GM18511 (cell line): ENCODE data around the gene PDS5A.
"Not testable (repeated sequence)": the region's sequence is repeated elsewhere in the genome, so short reads cannot be mapped to it uniquely, and the experiment has no call there.

Source experiments
- ATAC-seq: cut with Tn5 transposase; IDR thresholded peaks from one replicate; pipeline ENCODE4 v1.9.1; 2021; ENCODE audit warnings: mild to moderate bottlenecking, moderate library complexity; ENCODE audit not compliant: unreplicated experiment

PDS5A gene

DNA sequence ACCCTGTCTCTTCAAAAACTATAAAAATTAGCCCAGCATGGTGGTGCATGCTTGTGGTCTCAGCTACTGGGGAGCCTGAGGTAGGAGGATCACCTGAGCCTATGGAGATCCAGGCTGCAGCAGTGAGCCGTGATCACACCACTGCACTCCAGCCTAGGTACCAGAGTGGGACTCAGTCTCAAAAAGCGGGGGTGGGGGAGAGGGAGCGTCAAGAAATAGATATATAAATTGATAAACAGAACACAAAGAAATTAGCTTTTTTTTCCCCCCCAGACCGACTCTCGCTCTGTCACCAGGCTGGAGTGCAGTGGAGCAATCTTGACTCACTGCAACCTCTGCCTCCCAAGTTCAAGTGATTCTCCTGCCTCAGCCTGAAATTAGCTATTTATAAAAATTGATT is 14.1 kb downstream of the PDS5A start:
- ATAC-seq, result no peak

DNA sequence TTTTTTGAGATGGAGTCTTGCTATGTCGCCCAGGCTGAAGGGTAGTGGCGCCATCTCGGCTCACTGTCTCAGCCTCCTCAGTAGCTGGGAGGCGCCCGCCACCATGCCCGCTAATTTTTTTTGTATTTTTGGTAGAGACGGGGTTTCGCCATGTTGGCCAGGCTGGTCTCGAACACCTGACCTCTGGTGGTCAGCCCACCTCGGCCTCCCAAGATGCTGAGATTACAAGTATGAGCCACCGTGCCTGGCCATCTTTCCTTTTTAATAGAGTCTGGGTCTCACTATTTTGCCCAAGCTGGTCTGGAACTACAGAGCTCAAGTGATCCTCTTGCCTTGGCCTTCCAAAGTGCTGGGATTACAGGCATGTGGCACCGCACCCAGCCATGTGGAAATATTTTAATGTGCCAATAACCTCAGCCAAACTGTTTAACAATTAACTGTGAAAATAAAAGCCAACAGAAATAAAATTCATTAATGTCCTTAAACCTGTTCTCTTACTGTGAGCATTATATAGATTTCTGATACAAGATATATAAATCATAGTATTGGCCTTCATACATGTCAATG is 16.3 kb downstream of the PDS5A start:
- no peak for ATAC-seq

DNA sequence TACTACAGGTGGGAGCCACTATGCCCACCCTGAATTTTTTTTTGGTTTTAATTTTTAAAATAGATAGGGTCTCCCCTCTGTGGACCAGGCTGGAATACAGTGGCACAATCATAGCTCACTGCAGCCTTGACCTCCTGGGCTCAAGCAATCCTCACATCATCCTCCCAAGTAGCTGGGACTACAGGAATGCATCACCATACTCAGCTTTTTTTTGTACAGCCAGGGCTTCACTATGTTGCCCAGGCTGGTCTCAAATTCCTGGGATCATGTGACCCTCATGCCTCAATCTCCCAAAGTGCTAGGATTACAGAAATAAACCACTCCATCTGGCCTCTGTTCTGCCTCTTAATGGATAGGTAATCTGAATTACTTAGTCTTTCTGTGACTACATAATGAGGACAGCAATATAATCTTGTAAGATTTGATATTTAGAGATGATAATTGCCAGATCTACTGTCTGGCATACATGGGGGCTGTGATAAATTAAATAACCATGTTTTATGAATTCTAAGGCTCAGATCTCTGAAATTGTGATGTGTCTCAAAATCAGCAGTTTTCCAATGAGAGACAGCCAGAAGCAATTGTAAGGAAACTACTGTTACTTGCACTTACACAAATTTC is 26.7 kb downstream of the PDS5A start:
- ATAC-seq, result no peak

DNA sequence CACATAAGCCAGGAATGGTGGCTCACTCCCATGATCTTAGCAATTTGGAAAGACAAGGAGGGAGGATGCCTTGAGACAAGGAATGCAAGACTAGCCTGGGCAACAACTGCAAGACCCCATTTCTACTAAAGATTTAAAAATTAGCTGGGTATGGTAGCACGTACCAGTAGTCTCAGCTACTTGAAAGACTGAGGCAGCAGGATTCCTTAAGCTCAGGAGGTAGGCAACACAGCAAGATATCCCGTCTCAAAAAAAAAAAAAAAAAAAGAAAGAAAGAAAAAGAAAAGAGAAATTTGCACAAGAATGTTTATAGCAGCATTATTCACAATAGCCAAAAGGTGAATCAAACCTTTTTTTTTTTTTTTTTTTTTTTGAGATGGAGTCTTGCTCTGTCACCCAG is 29.7 kb downstream of the PDS5A start:
- ATAC-seq, result no peak

DNA sequence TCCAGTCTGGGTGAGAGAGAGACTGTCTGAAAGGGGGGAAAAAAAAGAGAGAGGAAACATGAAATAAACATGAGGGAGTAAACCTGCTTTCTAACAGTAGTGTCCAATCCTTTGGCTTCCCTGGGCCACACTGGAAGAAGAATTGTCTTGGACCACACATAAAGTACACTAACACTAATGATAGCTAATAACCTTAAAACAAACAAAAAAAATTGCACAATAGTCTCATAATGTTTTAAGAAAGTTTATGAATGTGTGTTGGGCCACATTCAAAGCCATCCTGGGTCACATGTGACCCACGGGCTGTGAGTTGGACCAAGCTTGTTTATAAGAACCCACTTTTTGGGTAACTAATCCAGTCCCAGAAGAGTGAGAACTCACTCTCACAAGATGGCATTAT is 30.3 kb downstream of the PDS5A start:
- no peak for ATAC-seq

DNA sequence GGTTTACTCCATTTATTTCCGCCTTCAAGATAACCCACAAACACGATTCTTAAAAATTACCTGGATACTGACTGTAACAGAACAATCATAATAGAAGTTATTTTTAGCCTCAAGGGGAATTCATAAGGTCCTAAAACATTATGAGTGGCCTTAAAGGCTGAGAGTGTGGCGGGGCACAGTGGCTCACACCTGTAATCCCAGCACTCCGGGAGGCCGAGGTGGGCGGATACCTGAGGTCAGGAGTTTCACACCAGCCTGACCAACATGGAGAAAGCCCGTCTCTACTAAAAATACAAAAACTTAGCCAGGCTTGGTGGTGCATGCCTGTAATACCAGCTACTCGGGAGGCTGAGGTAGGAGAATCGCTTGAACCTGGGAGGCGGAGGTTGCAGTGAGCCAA is 33.5 kb downstream of the PDS5A start:
- ATAC-seq, result not testable (repeated sequence)

DNA sequence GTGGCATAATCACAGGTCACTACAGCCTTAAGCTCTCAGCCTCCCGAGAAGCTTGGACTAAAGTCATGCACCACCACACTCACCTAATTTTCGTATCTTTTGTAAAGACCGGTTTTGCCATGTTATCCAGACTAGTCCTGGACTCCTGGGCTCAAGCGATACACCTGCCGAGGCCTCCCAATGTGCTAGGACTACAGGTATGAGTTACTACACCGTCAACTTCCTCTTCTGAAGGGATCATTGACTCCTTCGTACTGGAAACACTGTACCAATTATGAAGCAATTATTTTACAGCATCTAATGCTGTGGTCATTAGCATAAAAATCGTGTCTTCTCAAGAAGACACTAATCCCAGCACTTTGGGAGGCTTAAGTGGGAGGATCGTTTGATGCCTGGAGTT is 35.2 kb downstream of the PDS5A start:
- peak; percentile 42 for ATAC-seq

DNA sequence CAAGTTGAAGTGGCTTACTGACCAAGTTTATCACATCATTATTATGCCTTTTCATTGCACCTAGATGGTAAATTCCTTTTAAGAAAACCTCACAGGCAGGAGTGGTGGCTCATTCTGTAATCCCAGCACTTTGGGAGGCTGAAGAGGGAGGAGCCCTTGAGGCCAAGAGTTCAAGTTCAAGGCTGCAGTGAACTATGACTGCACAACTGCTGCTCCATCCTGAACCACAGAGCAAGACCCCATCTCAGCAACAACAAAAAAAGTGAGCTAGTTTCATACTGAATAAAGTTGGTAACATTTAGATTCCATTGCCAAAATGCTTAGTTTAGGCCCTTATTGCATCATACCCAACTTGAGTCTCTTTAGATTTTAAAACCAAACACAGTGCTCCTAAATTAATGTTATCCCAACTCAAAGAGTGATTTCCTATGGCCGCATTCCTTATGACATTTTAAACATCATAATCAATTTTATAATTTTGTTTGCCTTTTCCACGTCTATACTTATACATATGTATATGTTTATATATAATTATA is 36.0 kb downstream of the PDS5A start:
- ATAC-seq, result no peak

DNA sequence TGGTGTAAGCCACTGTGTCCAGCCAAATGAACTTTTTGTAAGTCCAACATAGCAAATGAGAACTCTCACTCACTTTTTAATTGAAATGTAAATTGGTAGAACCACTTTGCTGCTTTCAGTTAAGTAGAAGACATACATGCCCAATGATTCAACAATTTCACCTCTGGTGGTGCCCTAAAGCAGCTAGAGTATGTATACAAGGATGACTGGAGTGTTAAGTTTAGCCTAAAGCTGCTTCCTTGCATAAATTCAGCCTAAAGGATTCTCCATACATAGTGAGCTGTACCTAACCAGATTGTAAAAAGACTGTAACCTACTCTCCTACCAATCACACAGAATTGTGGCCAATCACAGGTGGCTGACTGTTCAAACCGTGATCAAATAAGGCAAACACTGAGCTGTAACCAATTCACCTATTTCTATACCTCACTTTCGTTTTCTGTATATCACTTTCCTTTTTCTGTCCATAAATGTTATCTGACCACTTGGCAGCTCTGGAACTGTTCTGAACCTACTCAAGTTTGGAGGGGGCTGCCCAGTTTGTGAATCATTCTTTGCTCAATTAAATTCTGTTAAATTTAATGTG is 39.9 kb downstream of the PDS5A start:
- ATAC-seq, result peak; percentile 63

DNA sequence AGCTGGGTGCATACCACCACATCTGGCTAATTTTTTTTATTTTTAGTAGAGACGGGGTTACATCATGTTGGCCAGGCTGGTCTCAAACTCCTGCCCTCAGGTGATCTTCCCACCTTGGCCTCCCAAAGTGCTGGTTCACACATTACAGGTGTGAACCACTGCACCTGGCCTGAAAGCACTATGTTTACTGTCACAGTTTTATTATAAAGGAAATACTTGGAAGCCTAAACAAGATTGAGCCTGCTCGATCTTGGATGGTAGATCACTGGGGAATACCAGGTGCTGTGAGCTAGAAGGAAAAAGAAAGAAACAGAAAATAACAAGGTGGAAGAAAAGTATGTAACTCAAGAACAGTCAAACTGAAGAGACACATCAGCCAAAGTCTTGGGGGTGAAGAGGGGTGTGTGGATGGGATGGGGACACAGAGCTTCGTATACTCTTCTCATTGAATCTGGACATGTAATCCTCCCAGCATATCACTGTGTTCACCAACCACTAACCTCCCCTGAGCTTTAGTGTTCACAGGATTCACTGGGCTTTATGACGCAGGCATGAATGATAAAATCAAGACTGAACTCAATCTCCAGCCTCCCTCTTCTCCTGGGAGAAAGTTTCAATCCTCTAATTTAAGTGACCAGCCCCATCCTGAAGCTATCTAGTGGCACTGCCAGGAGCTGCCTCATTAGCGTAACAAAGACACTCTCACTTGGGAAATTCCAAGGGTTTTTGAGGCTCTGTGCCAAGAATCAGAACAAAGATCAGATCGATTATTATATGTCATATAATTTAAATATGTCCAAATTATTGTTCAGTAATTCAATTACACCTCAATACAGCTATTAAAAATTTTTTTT is 40.9 kb downstream of the PDS5A start:
- ATAC-seq, result no peak

DNA sequence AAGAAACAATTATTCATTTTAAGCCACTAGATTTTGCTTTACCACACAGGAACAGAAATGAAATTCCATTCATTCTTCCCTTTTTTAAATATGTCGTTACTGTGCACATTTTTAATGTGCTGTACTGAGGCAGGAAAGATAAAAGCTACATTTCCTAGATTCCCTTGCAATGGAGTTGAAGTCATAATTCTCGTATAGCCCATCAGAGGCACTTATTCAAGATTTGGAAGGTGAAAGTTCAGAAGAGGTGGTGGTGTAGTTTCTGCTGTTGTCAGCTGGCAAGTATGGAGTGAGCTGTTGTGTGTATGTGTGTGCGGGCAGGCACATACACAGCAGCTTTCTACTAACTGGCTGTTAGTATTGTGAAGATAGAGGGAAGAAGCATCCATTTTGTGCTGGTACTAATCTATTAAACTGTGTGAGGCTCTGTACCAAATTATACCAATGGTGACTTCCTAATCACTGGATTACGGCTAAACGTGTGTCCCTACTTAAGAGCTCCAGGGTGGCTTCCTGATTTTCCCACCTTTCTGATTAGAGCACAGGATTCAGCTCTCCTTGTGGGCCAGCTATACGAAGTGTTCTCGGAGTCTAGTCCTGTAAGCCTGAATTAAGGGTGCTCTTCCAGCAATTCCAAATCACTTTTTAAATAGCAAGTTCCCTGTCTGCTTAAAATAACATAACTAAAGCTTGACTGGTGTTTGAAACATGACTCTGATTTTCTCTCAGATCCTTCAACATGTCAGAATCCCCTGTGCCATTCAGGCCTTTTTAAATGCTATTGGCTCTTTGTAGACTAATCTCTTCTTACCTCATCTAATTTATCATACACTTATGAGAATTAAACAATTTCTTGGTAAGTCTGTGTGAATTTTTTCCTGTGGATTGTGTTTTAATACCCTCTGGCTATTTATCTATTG is 43.8 kb downstream of the PDS5A start:
- no peak for ATAC-seq

DNA sequence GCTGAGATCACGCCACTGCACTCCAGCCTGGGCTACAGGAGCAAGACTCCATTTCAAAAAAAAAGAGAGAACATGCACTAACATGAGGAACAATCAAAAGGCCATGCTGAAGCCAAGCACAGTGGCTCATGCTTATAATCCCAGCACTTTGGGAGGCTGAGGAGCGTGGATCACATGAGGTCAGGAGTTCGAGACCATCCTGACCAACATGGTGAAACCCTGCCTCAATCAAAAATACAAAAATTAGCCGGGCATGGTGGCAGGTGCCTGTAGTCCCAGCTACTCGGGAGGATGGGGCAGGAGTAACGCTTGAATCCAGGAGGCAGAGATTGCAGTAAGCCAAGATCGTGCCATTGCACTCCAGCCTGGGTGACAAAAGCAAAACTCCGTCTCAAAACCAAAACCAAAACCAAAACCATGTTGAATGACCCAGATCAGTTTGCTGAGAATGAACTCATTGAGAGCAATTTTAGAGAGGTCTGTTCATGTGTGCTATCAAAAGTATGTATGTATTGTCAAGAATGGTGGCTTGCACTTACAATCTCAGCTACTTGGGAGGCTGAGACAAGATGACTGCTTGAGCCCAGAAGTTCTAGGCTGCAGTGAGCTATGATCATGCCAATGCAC is 44.8 kb downstream of the PDS5A start:
- ATAC-seq, result no peak

DNA sequence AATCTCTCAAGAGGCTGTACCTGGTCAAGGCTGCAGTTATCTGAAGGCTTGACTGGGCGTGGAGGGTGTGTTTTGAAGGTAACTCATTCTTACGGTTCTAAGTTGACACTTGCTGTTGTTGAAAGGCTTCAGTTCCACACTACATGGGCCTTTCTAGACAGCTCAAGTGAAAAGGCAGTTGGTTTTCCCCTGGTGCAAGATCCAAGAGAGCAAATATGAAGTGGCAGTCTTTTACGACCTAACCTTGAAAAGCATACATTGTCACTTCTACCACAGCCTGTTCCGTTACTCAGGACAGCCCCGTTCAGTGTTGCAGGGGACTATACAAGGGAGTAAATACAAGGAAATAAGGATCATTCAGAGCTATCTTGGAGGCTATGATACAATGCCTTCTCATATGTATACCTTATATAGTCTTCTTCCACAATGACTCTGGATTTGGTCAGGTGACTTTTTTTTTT is 46.2 kb downstream of the PDS5A start:
- ATAC-seq, result peak; percentile 62

DNA sequence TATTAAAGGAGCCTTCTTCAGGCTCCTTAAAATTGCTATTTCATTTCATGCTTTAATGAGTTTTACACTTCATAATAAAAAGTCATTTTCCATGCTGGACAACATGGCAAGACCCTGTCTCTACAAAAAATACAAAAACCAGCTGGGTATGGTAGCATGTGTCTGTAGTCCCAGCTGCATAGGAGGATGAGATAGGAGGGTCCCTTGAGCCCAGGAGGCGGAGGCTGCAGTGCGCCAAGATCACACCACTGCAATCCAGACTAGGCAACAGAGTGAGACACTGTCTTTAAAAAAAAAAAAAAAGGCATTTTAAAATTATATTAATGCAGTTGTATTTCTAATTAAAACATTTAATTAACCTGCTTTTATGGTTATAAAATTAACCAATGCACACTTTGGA is 49.2 kb downstream of the PDS5A start:
- ATAC-seq, result no peak

DNA sequence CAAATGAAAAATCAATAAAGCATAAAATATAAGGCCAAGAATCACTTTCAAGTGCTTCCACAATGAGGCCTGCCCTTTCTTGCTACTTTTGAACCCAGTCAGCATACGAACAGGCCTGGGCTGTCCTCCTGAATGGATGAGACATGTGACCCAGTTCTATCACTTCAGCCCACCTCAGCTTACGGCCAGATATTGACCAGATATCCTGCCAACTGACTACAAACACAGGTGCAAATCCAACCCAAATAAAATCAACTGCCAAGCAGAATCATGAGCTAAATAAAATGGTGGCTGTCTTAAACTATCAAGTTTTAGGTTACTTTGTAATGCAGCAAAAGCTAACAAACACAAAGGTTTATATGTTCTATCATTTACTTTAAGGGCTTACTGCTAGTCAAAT is 53.7 kb downstream of the PDS5A start:
- ATAC-seq, result no peak

DNA sequence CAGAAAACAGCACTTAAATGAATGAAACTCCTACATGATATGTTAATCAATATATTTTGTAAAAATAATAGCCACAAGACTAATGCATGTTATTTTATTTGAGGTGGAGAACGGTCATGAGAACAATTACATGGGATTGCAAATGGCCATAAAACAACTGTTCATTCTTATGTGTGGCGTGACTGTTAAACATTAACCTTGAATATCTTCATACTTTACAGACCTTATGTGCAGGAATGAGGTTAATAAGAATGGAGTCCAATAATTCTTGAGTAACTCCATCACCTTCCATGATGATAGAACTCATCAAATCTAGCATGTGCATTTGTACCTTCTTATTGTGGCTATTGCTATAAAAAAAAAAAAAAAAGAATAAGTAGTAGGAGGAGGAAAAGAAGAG is 55.3 kb downstream of the PDS5A start:
- ATAC-seq, result no peak

DNA sequence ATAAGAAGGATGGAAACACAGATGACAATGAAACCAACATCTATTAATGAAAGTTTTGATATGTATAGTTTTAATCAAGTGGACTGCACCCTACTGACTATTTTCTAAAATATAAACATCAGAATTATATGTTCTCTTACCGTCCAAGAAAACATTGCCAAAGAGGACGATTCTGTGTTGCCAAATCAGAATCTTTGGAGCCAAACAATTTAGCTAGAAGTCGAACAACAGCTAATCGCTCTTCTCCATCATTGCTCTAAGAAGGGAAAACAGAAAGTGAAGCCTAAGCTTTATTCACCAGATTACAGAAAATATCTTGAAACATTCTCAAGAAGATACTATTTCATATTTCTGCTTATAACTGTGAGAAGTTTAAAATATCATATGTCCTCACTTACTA is 64.2 kb downstream of the PDS5A start:
- ATAC-seq, result no peak

DNA sequence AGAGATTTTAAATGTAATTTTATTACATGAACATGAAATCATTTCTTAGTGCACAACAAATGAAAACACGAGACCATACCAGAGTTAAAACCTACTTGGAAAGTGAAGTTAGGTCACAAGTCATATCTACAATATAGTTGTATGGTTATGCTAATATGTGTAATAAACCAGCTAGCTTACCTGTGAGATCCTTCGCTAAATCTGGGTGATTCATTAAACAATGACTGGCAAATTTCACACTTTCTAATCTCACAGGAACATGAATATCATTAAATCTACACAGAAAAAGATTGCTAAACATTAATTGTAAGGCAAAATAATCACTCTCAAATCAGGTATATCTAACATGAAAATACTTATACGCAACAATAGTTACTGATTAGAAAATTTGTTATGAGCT is 67.6 kb downstream of the PDS5A start:
- ATAC-seq, result no peak

DNA sequence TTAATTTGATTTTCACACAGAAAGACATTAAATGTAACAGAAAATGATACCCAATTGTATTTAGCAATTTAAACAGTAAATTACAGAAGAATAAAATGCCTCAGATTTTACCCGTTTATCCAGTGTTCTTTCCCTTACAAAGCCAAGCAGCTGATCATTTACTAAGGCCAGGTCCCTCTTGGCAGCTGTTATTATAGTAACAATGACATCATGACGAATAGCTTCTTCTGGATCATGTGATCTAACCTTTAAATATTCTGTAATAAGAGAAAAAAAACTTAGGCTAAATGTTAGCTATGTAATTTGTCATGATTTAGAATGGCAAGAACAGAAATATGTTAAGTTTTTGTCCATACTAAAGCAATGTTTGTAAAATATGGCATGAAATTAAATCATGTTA is 69.4 kb downstream of the PDS5A start:
- ATAC-seq, result no peak

DNA sequence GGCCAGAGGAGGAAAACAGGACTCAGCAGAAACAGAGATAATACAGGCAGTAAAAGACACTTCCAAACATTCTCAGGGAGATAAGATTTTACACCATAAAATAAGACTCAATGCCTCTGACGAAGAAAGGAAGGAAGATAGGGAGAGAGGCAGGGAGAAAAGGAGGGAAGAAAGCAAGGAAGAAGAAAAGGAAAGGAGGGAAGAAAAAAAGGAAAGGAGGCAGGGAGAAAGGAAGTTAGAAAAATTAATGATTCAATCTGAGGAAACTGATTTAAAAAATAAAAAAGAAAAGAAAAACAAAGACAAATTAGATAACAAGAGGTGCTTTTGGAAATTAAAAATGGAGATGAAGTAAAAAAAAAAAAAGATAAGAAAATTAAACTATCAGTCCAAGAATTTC is 72.1 kb downstream of the PDS5A start:
- ATAC-seq, result no peak
